H9 (cell line): ENCODE data around the gene UST. TPM values are rescaled to one million over a fixed set of nuclear protein-coding genes. Genes with fewer than 3 reads are reported as not detected.

Experiments
- DNase-seq: peaks from one replicate; pipeline ENCODE4 v3.0.0-alpha.2; 2017
- H2AFZ ChIP-seq: one replicate; pipeline ENCODE4 v1.6.1; 2013; ENCODE audit warnings: mild to moderate bottlenecking, low read length, control low read depth, moderate library complexity
- H2AK5ac ChIP-seq: 2 replicates; pipeline ENCODE4 v1.6.1; 2013; ENCODE audit warnings: low read length, control low read depth, mixed read lengths; ENCODE audit not compliant: insufficient read length
- H2BK120ac ChIP-seq: one replicate; pipeline ENCODE4 v1.6.1; 2013; ENCODE audit warnings: low read depth, mild to moderate bottlenecking, low read length, control low read depth, inconsistent platforms; ENCODE audit not compliant: poor library complexity, severe bottlenecking
- H2BK12ac ChIP-seq: 2 replicates; pipeline ENCODE4 v1.6.1; 2013; ENCODE audit warnings: low read length, control low read depth, mixed read lengths, low read depth; ENCODE audit not compliant: insufficient read length
- H2BK15ac ChIP-seq: 2 replicates; pipeline ENCODE4 v1.6.1; 2013; ENCODE audit warnings: low read depth, low read length, control low read depth
- H2BK20ac ChIP-seq: one replicate; pipeline ENCODE4 v1.6.1; 2013; ENCODE audit warnings: low read depth, mild to moderate bottlenecking, low read length, control low read depth, inconsistent platforms; ENCODE audit not compliant: poor library complexity, severe bottlenecking
- H2BK5ac ChIP-seq: 2 replicates; pipeline ENCODE4 v1.6.1; 2013; ENCODE audit warnings: low read length, control low read depth, mixed read lengths; ENCODE audit not compliant: insufficient read length
- H3K14ac ChIP-seq: 2 replicates; pipeline ENCODE4 v1.6.1; 2013; ENCODE audit warnings: low read length, control low read depth; ENCODE audit not compliant: insufficient read depth
- H3K18ac ChIP-seq: 2 replicates; pipeline ENCODE4 v1.6.1; 2013; ENCODE audit warnings: low read depth, mild to moderate bottlenecking, mixed read lengths, low read length, control low read depth; ENCODE audit not compliant: insufficient read length
- H3K23ac ChIP-seq: 2 replicates; pipeline ENCODE4 v1.6.1; 2013; ENCODE audit warnings: low read length, control low read depth, mixed read lengths, low read depth; ENCODE audit not compliant: insufficient read length
- H3K23me2 ChIP-seq: 2 replicates; pipeline ENCODE4 v1.6.1; 2013; ENCODE audit warnings: low read depth, mild to moderate bottlenecking, mixed read lengths, low read length, control low read depth; ENCODE audit not compliant: insufficient read length, poor library complexity, severe bottlenecking
- H3K27ac ChIP-seq: 2 replicates; pipeline ENCODE4 v1.5.1; 2013; ENCODE audit warnings: low read length, control low read depth, mixed read lengths, low read depth; ENCODE audit not compliant: insufficient read length
- H3K27me3 ChIP-seq: 2 replicates; pipeline ENCODE4 v1.6.1; 2013; ENCODE audit warnings: low read length, control low read depth, inconsistent platforms; ENCODE audit not compliant: insufficient read depth
- H3K4ac ChIP-seq: 2 replicates; pipeline ENCODE4 v1.6.1; 2013; ENCODE audit warnings: low read depth, mild to moderate bottlenecking, control low read depth, inconsistent platforms, low read length, moderate library complexity
- H3K4me1 ChIP-seq: 2 replicates; pipeline ENCODE4 v1.6.1; 2013; ENCODE audit warnings: low read length, control low read depth, inconsistent platforms; ENCODE audit not compliant: insufficient read depth
- H3K4me2 ChIP-seq: 2 replicates; pipeline ENCODE4 v1.6.1; 2013; ENCODE audit warnings: low read length, control low read depth, mixed read lengths; ENCODE audit not compliant: insufficient read length, insufficient read depth
- H3K56ac ChIP-seq: 2 replicates; pipeline ENCODE4 v1.6.1; 2013; ENCODE audit warnings: low read depth, mild to moderate bottlenecking, mixed read lengths, low read length, control low read depth; ENCODE audit not compliant: insufficient read length
- H3K79me1 ChIP-seq: 2 replicates; pipeline ENCODE4 v1.6.1; 2013; ENCODE audit warnings: low read depth, mild to moderate bottlenecking, moderate library complexity, low read length, control low read depth, inconsistent platforms; ENCODE audit not compliant: insufficient read depth, poor library complexity, severe bottlenecking
- H3K79me2 ChIP-seq: 2 replicates; pipeline ENCODE4 v1.6.1; 2013; ENCODE audit warnings: low read length, control low read depth, inconsistent platforms; ENCODE audit not compliant: insufficient read depth
- H3K9ac ChIP-seq: 2 replicates; pipeline ENCODE4 v1.6.1; 2013; ENCODE audit warnings: low read length, control low read depth, mixed read lengths; ENCODE audit not compliant: insufficient read length; ENCODE audit errors: extremely low read depth
- H3K9me3 ChIP-seq: one replicate; pipeline ENCODE4 v1.6.1; 2013; ENCODE audit warnings: low read depth, low read length, inconsistent platforms; ENCODE audit not compliant: control insufficient read depth
- H3T11ph ChIP-seq: one replicate; pipeline ENCODE4 v1.6.1; 2013; ENCODE audit warnings: mild to moderate bottlenecking, low read length, control low read depth, inconsistent platforms
- H4K20me1 ChIP-seq: one replicate; pipeline ENCODE4 v1.6.1; 2013; ENCODE audit not compliant: control insufficient read depth, insufficient read length, insufficient read depth
- H4K5ac ChIP-seq: 2 replicates; pipeline ENCODE4 v1.6.1; 2013; ENCODE audit warnings: low read depth, mild to moderate bottlenecking, mixed read lengths, low read length, control low read depth; ENCODE audit not compliant: insufficient read length
- H4K8ac ChIP-seq: replicated peaks from 2 replicates; pipeline ENCODE4 v1.6.1; 2013; ENCODE audit warnings: low read length, control low read depth, mixed read lengths, low read depth; ENCODE audit not compliant: insufficient read length
- H4K91ac ChIP-seq: 2 replicates; pipeline ENCODE4 v1.6.1; 2013; ENCODE audit warnings: low read depth, mild to moderate bottlenecking, moderate library complexity, mixed read lengths, low read length, control low read depth; ENCODE audit not compliant: insufficient read length
- H3K27ac Mint-ChIP-seq, 3 experiments: 2 replicates in 2 of 3; 3 replicates in 1 of 3; pipeline ENCODE4 v1.8.0; 2020 to 2021; ENCODE audit warnings: mixed read lengths in 3 of 3, mild to moderate bottlenecking in 1 of 3, moderate library complexity in 1 of 3
- H3K27me3 Mint-ChIP-seq: 2 replicates; pipeline ENCODE4 v1.8.0; 2021; ENCODE audit warnings: low read depth, mild to moderate bottlenecking, moderate library complexity, mixed read lengths
- H3K36me3 Mint-ChIP-seq, 3 experiments: 2 replicates in 2 of 3; 3 replicates in 1 of 3; pipeline ENCODE4 v1.8.0; 2020 to 2021; ENCODE audit warnings: low read depth in 3 of 3, mixed read lengths in 3 of 3; ENCODE audit not compliant: insufficient read depth in 1 of 3
- H3K4me1 Mint-ChIP-seq, 2 experiments: 2 replicates each; pipeline ENCODE4 v1.8.0; 2020; ENCODE audit warnings: mixed read lengths in 2 of 2
- H3K4me3 Mint-ChIP-seq, 2 experiments: 2 replicates in 1 of 2; 3 replicates in 1 of 2; pipeline ENCODE4 v1.8.0; 2020 to 2021; ENCODE audit warnings: mild to moderate bottlenecking in 2 of 2, mixed read lengths in 2 of 2, moderate library complexity in 1 of 2
- H3K9me3 Mint-ChIP-seq, 2 experiments: 2 replicates in 1 of 2; 3 replicates in 1 of 2; pipeline ENCODE4 v1.8.0; 2020; ENCODE audit warnings: mild to moderate bottlenecking in 2 of 2, mixed read lengths in 2 of 2, moderate library complexity in 1 of 2
- CTCF ChIP-seq: fragments of 200-600 bp; sonication (generic); conservative IDR thresholded peaks from 3 replicates; pipeline ENCODE4 v1.8.0; 2021; ENCODE audit warnings: antibody characterized with exemption, mild to moderate bottlenecking
- WGBS: extraction: QIAGEN DNeasy Blood & Tissue Kit; methylation state at CpG from one replicate; pipeline ENCODE4 v1.1.7; 2013; ENCODE audit warnings: missing lambda C conversion rate, low lambda C conversion rate, mixed read lengths; ENCODE audit not compliant: insufficient read length; ENCODE audit errors: extremely low coverage; 5-methylcytosine and 5-hydroxymethylcytosine counted together
- total RNA-seq: library from RNA; stranded (reverse); gene quantifications from 2 replicates; pipeline ENCODE4 v1.2.1, GENCODE V29; 2021

Gene UST
- total RNA-seq, 1 experiment from 2014 or later: 14.4 TPM

GRCh38 chr6:149098700-149099276, 352.0 kb downstream of the UST start:
- no peak overlapping the region for H3K4me3 Mint-ChIP-seq
- Histone ChIP-seq H3K9ac (no peak overlapping the region), H3K56ac (no peak overlapping the region), H2BK20ac (no peak overlapping the region), H3K4me2 (no peak overlapping the region), H2BK12ac (no peak overlapping the region), H3K4ac (no peak overlapping the region), H2BK5ac (no peak overlapping the region), H3K9me3 (no peaks in the 10 kb centered on the region), H3K23ac (no peak overlapping the region), H3K4me1 (peaks cover 4% of the 10 kb centered on the region; the same call in 1 of the 2 replicates), H4K20me1 (no peaks in the 10 kb centered on the region), H3K27ac (no peak overlapping the region), H3K79me2 (no peaks in the 10 kb centered on the region), H3K14ac (no peak overlapping the region), H4K91ac (no peak overlapping the region), H2AFZ (no peak overlapping the region), H3K79me1 (no peaks in the 10 kb centered on the region), H4K5ac (no peak overlapping the region), H2BK120ac (no peak overlapping the region), H3K18ac (no peak overlapping the region), H3K23me2 (no peaks in the 10 kb centered on the region), H4K8ac (no peak overlapping the region), H3K27me3 (no peaks in the 10 kb centered on the region), H3T11ph (no peak overlapping the region), H2AK5ac (no peak overlapping the region), H2BK15ac (no peak overlapping the region)
- DNase-seq: no peak
- peaks cover 14 to 21% of the 10 kb centered on the region in 2 experiments; a peak in 4 of 5 replicates for H3K9me3 Mint-ChIP-seq
- no CpG with 5 or more reads among the region's 4 CpGs for WGBS
- H3K27ac Mint-ChIP-seq: no peak overlapping the region
- TF ChIP-seq CTCF: no peak
- H3K27me3 Mint-ChIP-seq: no peaks in the 10 kb centered on the region; the same call in 1 of the 2 replicates
- H3K4me1 Mint-ChIP-seq: peaks cover 9 to 12% of the 10 kb centered on the region in 2 experiments
- peaks cover 0 to 16% (median 2%) of the 10 kb centered on the region in 3 experiments; a peak in 5 of 7 replicates for H3K36me3 Mint-ChIP-seq
